NCI-H345 treated with DMSO at 0.1 percent for 48 hours (cell line): ENCODE results near the gene MSI1.
"Not testable (repeated sequence)": the region's sequence is repeated elsewhere in the genome, so short reads cannot be mapped to it uniquely, and the experiment has no call there.

ENCODE experiments used
- DNase-seq: peaks from one replicate; lab custom pipeline; 2025; ENCODE audit not compliant: unreplicated experiment; lab: John Stamatoyannopoulos, UW

MSI1 gene

GRCh38 chr12:120357104-120357503 lies 11.9 kb downstream of the MSI1 start:
- no peak for DNase-seq

- DNase-seq: peak; percentile 19
Observed at GRCh38 chr12:120356567-120357030, 12.4 kb downstream of the MSI1 start.

GRCh38 chr12:120353556-120354317 lies 15.2 kb downstream of the MSI1 start:
- DNase-seq: no peak

GRCh38 chr12:120353136-120353535 lies 15.8 kb downstream of the MSI1 start:
- DNase-seq: no peak

- DNase-seq: no peak
Observed at GRCh38 chr12:120352117-120352516, 16.8 kb downstream of the MSI1 start.

- peak; percentile 12 for DNase-seq
Observed at GRCh38 chr12:120350576-120351350, 18.2 kb downstream of the MSI1 start.

GRCh38 chr12:120347766-120348165 lies 21.2 kb downstream of the MSI1 start:
- no peak for DNase-seq

- DNase-seq: no peak
Observed at GRCh38 chr12:120346681-120347080, 22.3 kb downstream of the MSI1 start.

GRCh38 chr12:120346031-120346430 lies 22.9 kb downstream of the MSI1 start:
- no peak for DNase-seq

- no peak for DNase-seq
Observed at GRCh38 chr12:120343692-120344091, 25.3 kb downstream of the MSI1 start.

- DNase-seq: no peak
Observed at GRCh38 chr12:120343039-120343537, 25.9 kb downstream of the MSI1 start.

- no peak for DNase-seq
Observed at GRCh38 chr12:120342175-120343038, 26.6 kb downstream of the MSI1 start.

GRCh38 chr12:120339256-120339655 lies 29.7 kb downstream of the MSI1 start:
- no peak for DNase-seq

GRCh38 chr12:120337730-120338129 lies 31.2 kb downstream of the MSI1 start:
- no peak for DNase-seq

GRCh38 chr12:120336392-120336791 lies 32.6 kb downstream of the MSI1 start:
- DNase-seq: not testable (repeated sequence)

GRCh38 chr12:120335447-120335846 lies 33.5 kb downstream of the MSI1 start:
- peak; percentile 2 for DNase-seq

- no peak for DNase-seq
Observed at GRCh38 chr12:120332523-120332922, 36.4 kb downstream of the MSI1 start.

GRCh38 chr12:120332041-120332440 lies 36.9 kb downstream of the MSI1 start:
- no peak for DNase-seq

GRCh38 chr12:120331390-120331789 lies 37.6 kb downstream of the MSI1 start:
- no peak for DNase-seq

GRCh38 chr12:120328228-120328627 lies 40.7 kb downstream of the MSI1 start:
- no peak for DNase-seq

GRCh38 chr12:120327593-120327992 lies 41.4 kb downstream of the MSI1 start, which contains the start of gene PLA2G1B:
Gene PLA2G1B, minus strand, starts transcription at chr12:120327779. Its CDS starts 26 bp downstream, at chr12:120327753.
- no peak for DNase-seq
